GM10266 (cell line): ENCODE results near the gene IGDCC3.

Experiments
- DNase-seq: peaks from one replicate; pipeline ENCODE4 v3.0.0; 2012; ENCODE audit errors: extremely low spot score
- CTCF ChIP-seq: IDR thresholded peaks from 2 replicates; pipeline ENCODE4 v1.5.1; 2012; ENCODE audit warnings: mild to moderate bottlenecking, low read depth; ENCODE audit not compliant: control insufficient read depth, insufficient read depth; ENCODE audit errors: missing control alignments

Gene IGDCC3

GRCh38 chr15:65386886-65387285, 9.1 kb upstream of the IGDCC3 start:
- TF ChIP-seq CTCF, result no peak
- no peak for DNase-seq

DNA sequence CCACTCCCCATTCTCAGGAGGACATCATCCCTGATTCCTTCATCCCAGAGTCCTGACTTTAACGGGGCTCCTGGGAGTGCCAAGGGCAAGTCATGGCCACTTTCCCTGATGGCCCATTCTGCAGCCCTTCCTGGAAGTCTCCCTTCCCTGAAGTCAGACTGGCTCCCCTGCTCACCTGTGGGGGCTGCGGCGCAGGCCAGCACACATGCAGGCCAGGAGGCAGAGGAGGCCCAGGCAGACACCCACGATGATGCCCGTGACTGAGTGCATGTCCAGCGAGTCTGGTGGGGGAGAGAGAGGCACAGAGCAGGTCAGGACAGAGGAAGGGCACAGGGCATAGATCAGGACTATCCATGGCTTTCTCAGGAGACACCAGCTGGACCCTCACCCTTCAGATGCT, 8.6 kb upstream of the IGDCC3 start:
- TF ChIP-seq CTCF, result no peak
- DNase-seq, result no peak

DNA sequence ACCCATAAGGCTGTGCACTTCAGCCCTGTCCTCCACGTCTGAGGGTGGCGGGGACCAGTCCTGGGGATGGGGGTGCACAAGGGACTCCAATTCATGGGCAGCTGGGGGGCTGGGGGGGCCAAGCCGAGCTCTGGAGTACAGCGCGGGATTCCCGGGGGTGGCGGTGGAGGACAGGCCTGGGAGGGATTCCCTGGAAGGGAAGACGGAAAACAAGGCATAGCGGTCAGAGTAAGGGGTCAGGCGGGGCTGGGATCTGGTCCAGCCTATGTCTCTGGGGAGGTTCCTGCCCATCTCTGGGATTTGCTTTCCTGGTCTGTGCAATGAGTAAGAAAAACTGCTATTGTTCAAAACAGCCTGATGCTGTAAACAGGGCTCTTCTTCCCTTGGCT, 8.1 kb upstream of the IGDCC3 start:
- TF ChIP-seq CTCF, result no peak

DNA sequence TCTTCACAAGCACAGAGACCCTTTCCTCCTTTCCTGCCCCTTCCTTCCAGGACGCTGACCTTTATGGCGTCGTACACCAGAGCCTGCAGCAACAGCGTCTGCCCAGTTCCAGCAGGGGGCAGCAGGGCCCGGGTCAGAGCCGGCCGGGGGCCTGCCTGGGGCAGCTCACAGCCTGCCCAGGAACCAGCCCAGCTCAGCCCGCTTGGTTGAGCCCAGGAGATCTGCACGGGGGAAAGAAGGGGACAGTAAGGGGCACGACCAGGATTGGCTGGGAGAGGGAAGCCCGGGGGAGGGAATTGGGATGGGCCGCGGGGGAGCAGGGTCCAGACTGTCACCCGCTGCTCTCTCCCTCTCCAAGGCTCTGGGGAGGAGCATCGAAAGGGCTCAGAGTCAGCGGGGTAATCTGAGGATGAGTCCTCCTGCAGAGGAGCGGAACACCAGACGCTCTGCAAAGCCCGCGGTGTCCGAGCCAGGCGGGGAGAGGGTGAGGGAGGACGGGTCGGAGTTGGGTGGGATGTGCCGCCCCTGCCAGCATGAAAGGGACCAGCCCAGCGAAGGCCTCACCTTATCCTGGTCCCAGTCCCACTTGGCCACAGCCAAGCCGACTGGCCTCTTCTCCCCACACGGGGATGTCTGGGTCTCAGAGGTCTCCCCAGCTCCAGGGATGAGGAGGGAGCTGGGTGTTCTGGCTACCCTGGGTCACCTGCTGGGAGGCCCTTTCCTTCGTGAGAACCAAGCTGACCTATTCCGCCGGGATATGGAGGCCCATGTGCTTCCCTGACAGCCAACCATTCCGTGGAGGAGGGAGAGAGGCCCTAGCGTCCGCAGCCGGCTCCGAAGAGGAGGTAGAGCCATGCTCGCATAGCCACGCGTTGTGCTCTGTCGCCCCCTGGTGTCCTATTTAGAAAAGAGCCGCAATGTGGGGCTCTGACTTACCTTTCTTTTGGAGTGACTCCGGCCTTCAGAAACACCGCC, 7.4 kb upstream of the IGDCC3 start:
- peak; percentile 97 for TF ChIP-seq CTCF
- DNase-seq, result peak; percentile 93

More for the DNA sequence above, 8.1 kb upstream of the IGDCC3 start:
- no peak for DNase-seq

DNA sequence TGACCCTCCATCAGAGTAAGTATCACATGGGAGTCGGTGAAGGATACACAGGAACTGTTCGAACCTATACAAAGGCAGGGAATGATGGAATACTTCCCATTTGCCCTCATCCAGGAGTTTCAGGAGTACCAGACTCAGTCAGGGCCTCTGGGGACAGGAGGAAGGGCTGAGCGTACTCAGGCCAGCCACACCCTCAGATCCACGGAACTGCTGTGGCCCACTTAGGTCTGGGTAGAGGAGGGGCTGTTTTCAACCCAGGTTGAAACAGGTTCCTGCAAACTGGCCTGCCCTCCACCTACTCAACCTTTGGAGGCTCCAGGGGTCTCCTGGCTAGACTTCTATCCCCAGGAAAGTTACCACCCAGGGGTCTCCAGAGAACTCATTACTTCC, 6.7 kb upstream of the IGDCC3 start:
- DNase-seq, result no peak
- no peak for TF ChIP-seq CTCF

DNA sequence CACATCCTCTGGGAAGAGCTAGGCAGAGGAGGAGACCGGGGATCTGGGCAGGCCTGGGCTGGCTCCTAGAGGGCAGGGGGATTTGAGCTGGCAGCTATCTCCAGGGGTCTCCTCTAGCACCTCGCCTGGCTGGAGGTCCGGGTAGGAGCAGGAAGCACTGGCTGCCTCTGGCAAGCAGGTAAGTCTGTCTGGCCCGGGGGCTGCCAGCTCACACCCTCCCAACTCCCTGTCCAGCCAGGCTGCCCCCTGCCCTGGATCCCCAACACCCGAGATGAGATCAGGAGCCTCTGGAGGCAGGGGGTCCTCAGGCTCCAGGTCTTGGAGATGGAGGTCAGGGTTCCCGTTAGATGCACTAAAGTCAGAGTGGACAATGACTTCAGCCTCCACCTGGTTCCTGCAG, 6.2 kb upstream of the IGDCC3 start:
- TF ChIP-seq CTCF, result no peak
- no peak for DNase-seq

- no peak for DNase-seq
- no peak for TF ChIP-seq CTCF
These were observed 5.7 kb upstream of the IGDCC3 start for GRCh38 chr15:65383456-65383855.
